CD8-positive, alpha-beta memory T cell (primary cell): ENCODE results near the gene CMBL. TPM values are rescaled to one million over a fixed set of nuclear protein-coding genes. Genes with fewer than 3 reads are reported as not detected.
"Not testable (repeated sequence)": the region's sequence is repeated elsewhere in the genome, so short reads cannot be mapped to it uniquely, and the experiment has no call there.

Source experiments
- CTCF ChIA-PET: fragments of 350-600 bp; sonication (Branson Sonifier 250); formaldehyde crosslinking; loops from one replicate; lab custom pipeline; 2021; ENCODE audit warnings: antibody characterized with exemption; lab: Charles Lee
- POLR2A ChIA-PET: fragments of 350-600 bp; sonication (Branson Sonifier 250); formaldehyde crosslinking; loops from one replicate; lab custom pipeline; 2021; ENCODE audit warnings: antibody characterized with exemption; lab: Charles Lee
- DNase-seq, 5 donors: peaks; one replicate each; pipeline versions ENCODE4 v3.0.0 to v3.0.0-alpha.2; 2020 to 2022; ENCODE audit warnings: mixed read lengths in 1 of 5
- H3K27ac ChIP-seq: one replicate; pipeline ENCODE4 v1.7.0; 2013; ENCODE audit warnings: low read depth, mild to moderate bottlenecking, low read length, moderate library complexity
- H3K27me3 ChIP-seq: 2 replicates; pipeline ENCODE4 v1.7.0; 2013; ENCODE audit warnings: low read length, mild to moderate bottlenecking; ENCODE audit not compliant: insufficient read depth, poor library complexity, severe bottlenecking
- H3K36me3 ChIP-seq: 2 replicates; pipeline ENCODE4 v1.7.0; 2013; ENCODE audit warnings: mild to moderate bottlenecking, low read length, moderate library complexity; ENCODE audit not compliant: insufficient read depth
- H3K4me1 ChIP-seq: 2 replicates; pipeline ENCODE4 v1.7.0; 2013; ENCODE audit warnings: mild to moderate bottlenecking, low read length, moderate library complexity; ENCODE audit not compliant: insufficient read depth
- H3K4me3 ChIP-seq: 2 replicates; pipeline ENCODE4 v1.7.0; 2013; ENCODE audit warnings: mild to moderate bottlenecking, low read length
- H3K9me3 ChIP-seq: 2 replicates; pipeline ENCODE4 v1.7.0; 2013; ENCODE audit warnings: mild to moderate bottlenecking, low read length
- H3K27ac Mint-ChIP-seq, 8 donors: one replicate each; pipeline ENCODE4 v1.8.0; 2020 to 2021; ENCODE audit warnings: mixed read lengths in 8 of 8, mild to moderate bottlenecking in 6 of 8, inconsistent platforms in 3 of 8, moderate library complexity in 3 of 8
- H3K27me3 Mint-ChIP-seq, 2 donors: one replicate each; pipeline ENCODE4 v1.8.0; 2020 to 2021; ENCODE audit warnings: mixed read lengths in 2 of 2, mild to moderate bottlenecking in 1 of 2, moderate library complexity in 1 of 2
- H3K36me3 Mint-ChIP-seq, 3 donors: one replicate each; pipeline ENCODE4 v1.8.0; 2020 to 2021; ENCODE audit warnings: mixed read lengths in 3 of 3, inconsistent platforms in 1 of 3, mild to moderate bottlenecking in 1 of 3
- H3K4me1 Mint-ChIP-seq, 3 donors: one replicate each; pipeline ENCODE4 v1.8.0; 2020 to 2021; ENCODE audit warnings: mixed read lengths in 3 of 3, inconsistent platforms in 1 of 3, mild to moderate bottlenecking in 1 of 3
- H3K4me3 Mint-ChIP-seq, 7 donors: one replicate each; pipeline ENCODE4 v1.8.0; 2020 to 2021; ENCODE audit warnings: mixed read lengths in 7 of 7, mild to moderate bottlenecking in 6 of 7, moderate library complexity in 4 of 7, inconsistent platforms in 2 of 7
- H3K9me3 Mint-ChIP-seq, 5 donors: one replicate each; pipeline ENCODE4 v1.8.0; 2020 to 2022; ENCODE audit warnings: mixed read lengths in 5 of 5, mild to moderate bottlenecking in 3 of 5, moderate library complexity in 2 of 5, inconsistent platforms in 1 of 5
- polyA plus RNA-seq: library from polyadenylated mRNA; unstranded; fragments of 300-500 nt; fragmentation: Illumina TruSeq; gene quantifications from one replicate; pipeline ENCODE4 v1.2.3, GENCODE V29; 2021
- total RNA-seq, 2 experiments: library from RNA; stranded (reverse); gene quantifications; one replicate each; pipeline ENCODE4 v1.2.3, GENCODE V29; 2021

The CMBL gene
- total and polyA plus RNA-seq, 3 experiments from 2014 or later: 0.97 to 3.8 (median 3.7) TPM

DNA sequence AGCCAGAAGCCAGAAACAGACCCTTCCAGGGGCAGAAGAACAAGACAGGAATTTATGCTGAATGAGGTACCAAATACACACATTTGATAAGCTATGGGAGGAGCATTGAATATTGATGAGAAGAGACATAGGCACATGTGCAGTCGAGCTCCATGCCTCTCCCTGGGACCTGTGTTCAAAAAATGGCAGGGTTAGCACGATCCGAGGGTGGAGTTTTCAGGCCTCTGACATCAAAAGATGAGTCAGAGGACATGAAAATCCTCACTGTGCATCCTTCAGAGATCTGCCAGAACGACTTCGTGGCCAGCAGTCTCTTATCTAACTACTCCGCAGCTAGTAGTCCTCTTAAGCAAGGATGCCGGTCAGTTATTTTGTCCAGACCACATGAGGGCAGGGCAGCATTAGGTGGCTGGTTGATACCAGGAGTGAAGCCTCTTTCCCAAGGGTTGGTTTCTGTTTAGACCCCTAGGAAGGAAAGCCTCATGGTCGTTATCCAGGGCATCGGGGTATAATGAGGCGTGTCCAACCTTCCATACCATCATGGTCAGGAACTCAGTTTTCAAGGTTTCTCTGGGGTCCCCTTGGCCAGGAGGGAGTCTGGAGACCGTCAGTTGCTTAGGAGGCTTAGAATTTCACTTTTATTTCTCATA is 11.6 kb upstream of the CMBL start:
- Histone ChIP-seq H3K9me3 (no peaks in the 10 kb centered on the region), H3K27ac (no peak overlapping the region), H3K36me3 (no peaks in the 10 kb centered on the region), H3K4me3 (no peak overlapping the region), H3K27me3 (no peaks in the 10 kb centered on the region), H3K4me1 (no peaks in the 10 kb centered on the region)
- H3K9me3 Mint-ChIP-seq: peaks cover 0 to 3% (median 0%) of the 10 kb centered on the region in 5 donors
- no peaks in the 10 kb centered on the region for H3K36me3 Mint-ChIP-seq
- ChIA-PET POLR2A (no interaction called here), CTCF (interaction anchor here (1.0 kb wide), 1 partner anchor 35 kb away, joined by 3 read pairs; no protein-coding TSS in a partner anchor)
- no peak overlapping the region for H3K27ac Mint-ChIP-seq
- no peak overlapping the region for H3K4me3 Mint-ChIP-seq
- no peak for DNase-seq
- peaks cover 10 to 15% of the 10 kb centered on the region in 2 donors for H3K27me3 Mint-ChIP-seq
- no peaks in the 10 kb centered on the region for H3K4me1 Mint-ChIP-seq

GRCh38 chr5:10317825-10318682 is 10.4 kb upstream of the CMBL start:
- CTCF ChIA-PET: no interaction called here
- Mint-ChIP-seq H3K27me3 (peaks cover 10 to 15% of the 10 kb centered on the region in 2 donors), H3K27ac (no peak overlapping the region), H3K4me3 (no peak overlapping the region), H3K36me3 (no peaks in the 10 kb centered on the region), H3K9me3 (peaks cover 0 to 3% (median 0%) of the 10 kb centered on the region in 5 donors), H3K4me1 (no peaks in the 10 kb centered on the region)
- DNase-seq: no peak
- H3K27me3 ChIP-seq: no peaks in the 10 kb centered on the region
- no peaks in the 10 kb centered on the region for H3K4me1 ChIP-seq
- POLR2A ChIA-PET: no interaction called here
- no peak overlapping the region for H3K4me3 ChIP-seq
- H3K9me3 ChIP-seq: no peaks in the 10 kb centered on the region
- H3K27ac ChIP-seq: no peak overlapping the region
- H3K36me3 ChIP-seq: no peaks in the 10 kb centered on the region

GRCh38 chr5:10315824-10316509 is 8.3 kb upstream of the CMBL start:
- H3K27me3 Mint-ChIP-seq: peaks cover 9 to 15% of the 10 kb centered on the region in 2 donors
- peaks cover 0 to 3% (median 0%) of the 10 kb centered on the region in 5 donors for H3K9me3 Mint-ChIP-seq
- no peak overlapping the region for H3K4me3 Mint-ChIP-seq
- no peaks in the 10 kb centered on the region for H3K4me1 ChIP-seq
- no peaks in the 10 kb centered on the region for H3K36me3 Mint-ChIP-seq
- H3K27ac Mint-ChIP-seq: peak overlapping the region in 1 of 8 donors; percentile 56
- H3K27me3 ChIP-seq: no peaks in the 10 kb centered on the region
- ChIA-PET CTCF (no interaction called here), POLR2A (no interaction called here)
- H3K4me1 Mint-ChIP-seq: no peaks in the 10 kb centered on the region
- no peak overlapping the region for H3K27ac ChIP-seq
- no peak for DNase-seq
- no peaks in the 10 kb centered on the region for H3K9me3 ChIP-seq
- H3K4me3 ChIP-seq: no peak overlapping the region
- no peaks in the 10 kb centered on the region for H3K36me3 ChIP-seq

GRCh38 chr5:10315201-10315600 is 7.5 kb upstream of the CMBL start:
- ChIA-PET POLR2A (no interaction called here), CTCF (no interaction called here)
- no peaks in the 10 kb centered on the region for H3K36me3 Mint-ChIP-seq
- Histone ChIP-seq H3K27me3 (no peaks in the 10 kb centered on the region), H3K36me3 (no peaks in the 10 kb centered on the region), H3K4me1 (no peaks in the 10 kb centered on the region), H3K27ac (no peak overlapping the region), H3K4me3 (no peak overlapping the region), H3K9me3 (no peaks in the 10 kb centered on the region)
- peaks cover 11 to 14% of the 10 kb centered on the region in 2 donors for H3K27me3 Mint-ChIP-seq
- H3K4me3 Mint-ChIP-seq: no peak overlapping the region
- peaks cover 0 to 3% (median 0%) of the 10 kb centered on the region in 5 donors for H3K9me3 Mint-ChIP-seq
- no peak overlapping the region for H3K27ac Mint-ChIP-seq
- H3K4me1 Mint-ChIP-seq: no peaks in the 10 kb centered on the region
- no peak for DNase-seq

GRCh38 chr5:10311595-10312425 is 4.1 kb upstream of the CMBL start:
- H3K27me3 ChIP-seq: no peaks in the 10 kb centered on the region
- CTCF ChIA-PET: interaction anchor here (1.1 kb wide), 1 partner anchor 16 kb away, joined by 3 read pairs; no protein-coding TSS in a partner anchor
- no peaks in the 10 kb centered on the region for H3K36me3 ChIP-seq
- peaks cover 16% of the 10 kb centered on the region in 2 donors for H3K27me3 Mint-ChIP-seq
- H3K27ac ChIP-seq: no peak overlapping the region
- peak overlapping the region in 1 of 8 donors; percentile 30 for H3K27ac Mint-ChIP-seq
- DNase-seq: no peak
- peaks cover 6 to 10% (median 7%) of the 10 kb centered on the region in 3 donors for H3K4me1 Mint-ChIP-seq
- POLR2A ChIA-PET: no interaction called here
- no peaks in the 10 kb centered on the region for H3K9me3 ChIP-seq
- no peaks in the 10 kb centered on the region for H3K36me3 Mint-ChIP-seq
- no peaks in the 10 kb centered on the region for H3K4me1 ChIP-seq
- no peak overlapping the region for H3K4me3 ChIP-seq
- no peaks in the 10 kb centered on the region for H3K9me3 Mint-ChIP-seq
- no peak overlapping the region for H3K4me3 Mint-ChIP-seq

DNA sequence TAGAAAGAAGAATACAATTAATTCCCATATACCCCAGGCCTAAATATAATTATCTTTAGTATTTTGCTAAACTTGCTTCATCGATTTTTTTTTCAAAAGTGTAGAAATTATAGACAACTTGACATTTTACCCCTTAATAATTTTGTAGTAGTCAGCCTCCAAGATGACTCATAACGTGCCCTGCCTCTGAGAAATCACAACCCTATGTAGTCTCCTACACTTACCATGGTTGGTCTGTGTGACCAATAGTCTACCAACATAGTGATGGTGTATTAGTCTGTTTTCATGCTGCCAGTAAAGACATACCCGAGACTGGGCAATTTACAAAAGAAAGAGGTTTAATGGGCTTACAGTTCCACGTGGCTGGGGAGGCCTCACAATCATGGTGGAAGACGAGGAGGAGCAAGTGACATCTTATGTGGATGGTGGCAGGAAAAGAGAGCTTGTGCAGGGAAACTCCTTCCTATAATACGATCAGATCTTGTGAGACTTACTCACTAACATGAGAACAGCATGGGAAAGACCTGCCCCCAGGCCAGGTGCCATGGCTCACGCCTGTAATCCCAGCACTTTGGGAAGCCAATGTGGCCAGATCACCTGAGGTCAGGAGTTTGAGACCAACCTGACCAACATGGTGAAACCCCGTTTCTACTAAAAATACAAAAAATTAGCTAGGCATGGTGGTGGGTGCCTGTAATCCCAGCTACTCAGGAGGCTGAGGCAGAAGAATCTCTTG is 3.3 kb upstream of the CMBL start:
- H3K4me3 Mint-ChIP-seq, H3K4me1 Mint-ChIP-seq, POLR2A ChIA-PET, DNase-seq, H3K4me1 ChIP-seq, H3K9me3 Mint-ChIP-seq, H3K36me3 Mint-ChIP-seq, H3K9me3 ChIP-seq, H3K27ac ChIP-seq, H3K27me3 ChIP-seq, H3K36me3 ChIP-seq, H3K27ac Mint-ChIP-seq, H3K4me3 ChIP-seq: not testable (repeated sequence)
- peaks cover 14 to 24% of the 10 kb centered on the region in 2 donors for H3K27me3 Mint-ChIP-seq
- CTCF ChIA-PET: interaction anchor here (1.1 kb wide), 1 partner anchor 17 kb away, joined by 3 read pairs; no protein-coding TSS in a partner anchor
